ENCODE results near the gene RAB11B. TPM values are rescaled to one million over a fixed set of nuclear protein-coding genes. Genes with fewer than 3 reads are reported as not detected.
"Not testable (repeated sequence)": the region's sequence is repeated elsewhere in the genome, so short reads cannot be mapped to it uniquely, and the experiment has no call there.

RAB11B gene
- total and polyA plus RNA-seq, 5 experiments from 2014 or later, result 46.9 to 112 (median 73.6) TPM

GRCh38 chr19:8423817-8424223 is 33.7 kb downstream of the RAB11B start:
- POLR2A ChIA-PET, result interaction anchor here (0.7 kb wide), 2 partner anchors 27 to 417 kb away, joined by 4 to 5 read pairs; no protein-coding TSS in a partner anchor
- Mint-ChIP-seq H3K27me3 (no peaks in the 10 kb centered on the region), H3K4me1 (peaks cover 0 to 2% (median 0%) of the 10 kb centered on the region in 4 donors), H3K9me3 (no peaks in the 10 kb centered on the region), H3K36me3 (peaks cover 0 to 33% (median 2%) of the 10 kb centered on the region in 3 donors), H3K4me3 (no peak overlapping the region), H3K27ac (no peak overlapping the region)
- DNase-seq (no peak), ATAC-seq (no peak)

- not testable (repeated sequence) for H3K4me1 Mint-ChIP-seq, H3K27me3 Mint-ChIP-seq, ATAC-seq, H3K27ac Mint-ChIP-seq, DNase-seq, H3K4me3 Mint-ChIP-seq, H3K9me3 Mint-ChIP-seq
- peaks cover 0 to 36% (median 4%) of the 10 kb centered on the region in 3 donors for H3K36me3 Mint-ChIP-seq
- POLR2A ChIA-PET, result interaction anchor here (0.5 kb wide), 1 partner anchor 48 kb away, joined by 4 read pairs; no protein-coding TSS in a partner anchor
Observed at GRCh38 chr19:8425331-8425730, 35.2 kb downstream of the RAB11B start.

- no peak for ATAC-seq
- Mint-ChIP-seq H3K27ac (no peak overlapping the region), H3K4me1 (peaks cover 0 to 2% (median 0%) of the 10 kb centered on the region in 4 donors), H3K27me3 (no peaks in the 10 kb centered on the region), H3K36me3 (peaks cover 0 to 41% (median 4%) of the 10 kb centered on the region in 3 donors), H3K4me3 (no peak overlapping the region), H3K9me3 (no peaks in the 10 kb centered on the region)
- DNase-seq, result no peak
- POLR2A ChIA-PET, result interaction anchor here (0.6 kb wide), 1 partner anchor 1356 kb away, joined by 4 read pairs; no protein-coding TSS in a partner anchor
Observed at GRCh38 chr19:8426283-8426682, 36.1 kb downstream of the RAB11B start.

- POLR2A ChIA-PET, result no interaction called here
- DNase-seq, result no peak
- Mint-ChIP-seq H3K27me3 (no peaks in the 10 kb centered on the region), H3K36me3 (peaks cover 0 to 32% (median 4%) of the 10 kb centered on the region in 3 donors), H3K27ac (no peak overlapping the region), H3K4me1 (peaks cover 0 to 2% (median 0%) of the 10 kb centered on the region in 4 donors), H3K9me3 (no peaks in the 10 kb centered on the region), H3K4me3 (no peak overlapping the region)
- ATAC-seq, result no peak
Observed at GRCh38 chr19:8429044-8429443, 38.9 kb downstream of the RAB11B start.

GRCh38 chr19:8429826-8430225 is 39.7 kb downstream of the RAB11B start:
- H3K27me3 Mint-ChIP-seq, result no peaks in the 10 kb centered on the region
- peak overlapping the region in 1 of 10 donors; percentile 45 for H3K27ac Mint-ChIP-seq

GRCh38 chr19:8430650-8431049 is 40.5 kb downstream of the RAB11B start:
- Mint-ChIP-seq H3K4me3 (no peak overlapping the region), H3K27me3 (no peaks in the 10 kb centered on the region), H3K9me3 (no peaks in the 10 kb centered on the region), H3K27ac (no peak overlapping the region), H3K36me3 (peaks cover 0 to 32% (median 4%) of the 10 kb centered on the region in 3 donors), H3K4me1 (peaks cover 4% of the 10 kb centered on the region in 4 donors)
- DNase-seq (no peak), ATAC-seq (no peak)
- POLR2A ChIA-PET, result no interaction called here

More at GRCh38 chr19:8429826-8430225, 39.7 kb downstream of the RAB11B start:
- no peak overlapping the region for H3K4me3 Mint-ChIP-seq
- peaks cover 0 to 2% (median 0%) of the 10 kb centered on the region in 4 donors for H3K4me1 Mint-ChIP-seq
- no peaks in the 10 kb centered on the region for H3K9me3 Mint-ChIP-seq
- POLR2A ChIA-PET, result interaction anchor here (0.7 kb wide), 2 partner anchors 10 to 94 kb away, joined by 3 to 5 read pairs; no protein-coding TSS in a partner anchor
- no peak for ATAC-seq
- H3K36me3 Mint-ChIP-seq, result peaks cover 0 to 32% (median 4%) of the 10 kb centered on the region in 3 donors
- DNase-seq, result no peak

- Mint-ChIP-seq H3K27ac (no peak overlapping the region), H3K27me3 (no peaks in the 10 kb centered on the region), H3K4me1 (peaks cover 6 to 13% (median 11%) of the 10 kb centered on the region in 4 donors), H3K9me3 (no peaks in the 10 kb centered on the region), H3K4me3 (no peak overlapping the region), H3K36me3 (peaks cover 0 to 24% (median 0%) of the 10 kb centered on the region in 3 donors)
- DNase-seq (no peak), ATAC-seq (no peak)
- POLR2A ChIA-PET, result interaction anchor here (0.7 kb wide), 1 partner anchor 48 kb away, joined by 5 read pairs; the partner anchor contains the start of gene RAB11B
Observed at GRCh38 chr19:8438236-8438635, 48.1 kb downstream of the RAB11B start.

GRCh38 chr19:8441725-8442544 is 51.8 kb downstream of the RAB11B start:
- no peaks in the 10 kb centered on the region for H3K27me3 Mint-ChIP-seq
- H3K4me3 Mint-ChIP-seq, result peak overlapping the region in 6 of 10 donors; percentile 24 to 66 (median 42)
- DNase-seq, result no peak
- H3K4me1 Mint-ChIP-seq, result peaks cover 10 to 24% (median 20%) of the 10 kb centered on the region in 4 donors
- H3K9me3 Mint-ChIP-seq, result no peaks in the 10 kb centered on the region
- peak overlapping the region in 6 of 10 donors; percentile 27 to 75 (median 36) for H3K27ac Mint-ChIP-seq
- POLR2A ChIA-PET, result no interaction called here
- no peak for ATAC-seq
- peaks cover 0 to 29% (median 0%) of the 10 kb centered on the region in 3 donors for H3K36me3 Mint-ChIP-seq

GRCh38 chr19:8444140-8444676 is 54.0 kb downstream of the RAB11B start:
- H3K27me3 Mint-ChIP-seq, DNase-seq, H3K9me3 Mint-ChIP-seq, ATAC-seq: not testable (repeated sequence)
- POLR2A ChIA-PET, result interaction anchor here (0.6 to 3.9 kb wide), 26 partner anchors 9 to 1350 kb away, joined by 3 to 30 read pairs (median 5); partner anchors contain the start of genes MARCHF2, NDUFA7, RAB11B and RPS28
- H3K27ac Mint-ChIP-seq, result peak overlapping the region; percentile 94 to 99 (median 98)
- H3K4me3 Mint-ChIP-seq, result peak overlapping the region; percentile 89 to 99 (median 97)
- peaks cover 0 to 39% (median 3%) of the 10 kb centered on the region in 3 donors for H3K36me3 Mint-ChIP-seq
- H3K4me1 Mint-ChIP-seq, result peaks cover 18 to 43% (median 38%) of the 10 kb centered on the region in 4 donors

GRCh38 chr19:8444677-8445487 is 54.7 kb downstream of the RAB11B start, which contains the start of gene HNRNPM:
Gene HNRNPM (plus strand): TSS chr19:8444975. CDS start chr19:8444999, 24 bp downstream.
- H3K4me1 Mint-ChIP-seq, result peaks cover 19 to 48% (median 42%) of the 10 kb centered on the region in 4 donors
- H3K27me3 Mint-ChIP-seq, result no peaks in the 10 kb centered on the region
- no peaks in the 10 kb centered on the region for H3K9me3 Mint-ChIP-seq
- peaks cover 0 to 40% (median 3%) of the 10 kb centered on the region in 3 donors for H3K36me3 Mint-ChIP-seq
- peak within 1 kb of the TSS; percentile 89 to 99 (median 97) for H3K4me3 Mint-ChIP-seq
- ATAC-seq, result peak; percentile 88 to 91
- DNase-seq, result peak; percentile 97 to 100 (median 100)
- POLR2A ChIA-PET, result interaction anchor here (0.6 to 3.9 kb wide), 27 partner anchors 9 to 1658 kb away, joined by 3 to 30 read pairs (median 5); partner anchors contain the start of genes ANGPTL6, MARCHF2, NDUFA7 and RAB11B
- H3K27ac Mint-ChIP-seq, result peak within 1 kb of the TSS; percentile 94 to 99 (median 98)

- H3K27ac Mint-ChIP-seq, result peak overlapping the region; percentile 89 to 99 (median 92)
- H3K36me3 Mint-ChIP-seq, result peaks cover 0 to 44% (median 3%) of the 10 kb centered on the region in 3 donors
- H3K9me3 Mint-ChIP-seq, result no peaks in the 10 kb centered on the region
- peaks cover 22 to 52% (median 47%) of the 10 kb centered on the region in 4 donors for H3K4me1 Mint-ChIP-seq
- POLR2A ChIA-PET, result interaction anchor here (0.6 to 3.9 kb wide), 12 partner anchors 10 to 1657 kb away, joined by 3 to 30 read pairs (median 7); partner anchors contain the start of genes ANGPTL6, MARCHF2, NDUFA7 and RPS28
- peak overlapping the region; percentile 84 to 97 (median 91) for H3K4me3 Mint-ChIP-seq
- H3K27me3 Mint-ChIP-seq, result no peaks in the 10 kb centered on the region
- ATAC-seq (peak; percentile 1 to 12), DNase-seq (peak in 9 of 10 donors; percentile 29 to 70 (median 34))
Observed at GRCh38 chr19:8445488-8446001, 55.4 kb downstream of the RAB11B start.

Data from naive thymus-derived CD8-positive, alpha-beta T cell (primary cell).